ENCODE measurements around the gene SYT5. TPM values are rescaled to one million over a fixed set of nuclear protein-coding genes. Genes with fewer than 3 reads are reported as not detected.

SYT5 gene
- total and polyA plus RNA-seq, 9 of the 15 experiments (the other 6 are each of a cell fraction or from before 2014, with no cell fraction given) = 1.3 to 20.9 (median 8.8) TPM

GRCh38 chr19:55157064-55157908, 22.8 kb downstream of the SYT5 start, which contains the start of gene TNNI3 (continued):
- no peak for TF ChIP-seq HOMEZ (CRISPR knock-in tag; IDR thresholded peaks at IDR 0.05)
- no peak for TF ChIP-seq ZNF324 (CRISPR knock-in tag; IDR thresholded peaks at IDR 0.05)
- 0 out of 2 replicates have a peak, but pooled peaks have one; percentile 61 for TF ChIP-seq FOXP4 (CRISPR knock-in tag; IDR thresholded peaks at IDR 0.05; ENCODE audit: borderline replicate concordance)
- TF ChIP-seq ARID4B (CRISPR knock-in tag; IDR thresholded peaks at IDR 0.05) = 0 out of 2 replicates have a peak, but pooled peaks have one; percentile 53
- no peak for TF ChIP-seq SNRNP70 (optimal IDR thresholded peaks at IDR 0.05; ENCODE audit: low read depth, low read length)
